Measurements from ENCODE around the gene RBM33. TPM values are rescaled to one million over a fixed set of nuclear protein-coding genes. Genes with fewer than 3 reads are reported as not detected.

The RBM33 gene
- total RNA-seq, 2 experiments from 2014 or later: 69.8 to 74.6 TPM

GRCh38 chr7:155618708-155619633 is 25.5 kb upstream of the RBM33 start:
- Mint-ChIP-seq H3K36me3 (peaks cover 10% of the 10 kb centered on the region), H3K27me3 (no peaks in the 10 kb centered on the region), H3K9me3 (peaks cover 4% of the 10 kb centered on the region), H3K4me1 (no peaks in the 10 kb centered on the region), H3K4me3 (no peak overlapping the region), H3K27ac (peak overlapping the region; percentile 6)
- DNase-seq: no peak

- no peaks in the 10 kb centered on the region for H3K27me3 Mint-ChIP-seq
- H3K4me3 Mint-ChIP-seq: no peak overlapping the region
- no peak overlapping the region for H3K27ac Mint-ChIP-seq
- H3K36me3 Mint-ChIP-seq: peaks cover 8% of the 10 kb centered on the region
- H3K4me1 Mint-ChIP-seq: no peaks in the 10 kb centered on the region
- no peak for DNase-seq
- peaks cover 4% of the 10 kb centered on the region for H3K9me3 Mint-ChIP-seq
These were observed 24.7 kb upstream of the RBM33 start for GRCh38 chr7:155619634-155620271.

GRCh38 chr7:155620497-155620896 is 24.0 kb upstream of the RBM33 start:
- no peak for DNase-seq
- Mint-ChIP-seq H3K9me3 (no peaks in the 10 kb centered on the region), H3K27me3 (no peaks in the 10 kb centered on the region), H3K36me3 (peaks cover 2% of the 10 kb centered on the region), H3K27ac (no peak overlapping the region), H3K4me1 (no peaks in the 10 kb centered on the region), H3K4me3 (no peak overlapping the region)

GRCh38 chr7:155621418-155621980 is 23.0 kb upstream of the RBM33 start:
- Mint-ChIP-seq H3K27me3 (peaks cover under 1% of the 10 kb centered on the region), H3K27ac (no peak overlapping the region)

GRCh38 chr7:155624412-155624811 is 20.0 kb upstream of the RBM33 start:
- Mint-ChIP-seq H3K27me3 (peaks cover 3% of the 10 kb centered on the region), H3K27ac (no peak overlapping the region), H3K4me1 (no peaks in the 10 kb centered on the region), H3K9me3 (peaks cover 7% of the 10 kb centered on the region), H3K36me3 (no peaks in the 10 kb centered on the region), H3K4me3 (no peak overlapping the region)
- DNase-seq: no peak

More at GRCh38 chr7:155621418-155621980, 23.0 kb upstream of the RBM33 start:
- H3K36me3 Mint-ChIP-seq: peaks cover 2% of the 10 kb centered on the region
- no peaks in the 10 kb centered on the region for H3K9me3 Mint-ChIP-seq
- DNase-seq: no peak
- no peaks in the 10 kb centered on the region for H3K4me1 Mint-ChIP-seq
- H3K4me3 Mint-ChIP-seq: no peak overlapping the region

- peaks cover 3% of the 10 kb centered on the region for H3K4me1 Mint-ChIP-seq
These were observed 18.9 kb upstream of the RBM33 start for GRCh38 chr7:155625557-155625956.

GRCh38 chr7:155629171-155629570 is 15.3 kb upstream of the RBM33 start:
- H3K27ac Mint-ChIP-seq: no peak overlapping the region
- peaks cover 3% of the 10 kb centered on the region for H3K4me1 Mint-ChIP-seq
- peaks cover 16% of the 10 kb centered on the region for H3K9me3 Mint-ChIP-seq
- H3K27me3 Mint-ChIP-seq: peaks cover 3% of the 10 kb centered on the region
- no peak for DNase-seq
- peaks cover 1% of the 10 kb centered on the region for H3K36me3 Mint-ChIP-seq
- H3K4me3 Mint-ChIP-seq: no peak overlapping the region

More at GRCh38 chr7:155625557-155625956, 18.9 kb upstream of the RBM33 start:
- Mint-ChIP-seq H3K4me3 (no peak overlapping the region), H3K27me3 (peaks cover 3% of the 10 kb centered on the region), H3K9me3 (peaks cover 15% of the 10 kb centered on the region), H3K36me3 (peaks cover 1% of the 10 kb centered on the region), H3K27ac (no peak overlapping the region)
- DNase-seq: no peak

GRCh38 chr7:155631155-155631554 is 13.3 kb upstream of the RBM33 start:
- Mint-ChIP-seq H3K27me3 (peaks cover 3% of the 10 kb centered on the region), H3K4me1 (peaks cover 3% of the 10 kb centered on the region), H3K4me3 (no peak overlapping the region), H3K36me3 (peaks cover 1% of the 10 kb centered on the region), H3K27ac (no peak overlapping the region), H3K9me3 (peaks cover 17% of the 10 kb centered on the region)
- DNase-seq: no peak

- peaks cover 17% of the 10 kb centered on the region for H3K36me3 Mint-ChIP-seq
- H3K27ac Mint-ChIP-seq: no peak overlapping the region
- no peak for DNase-seq
- H3K9me3 Mint-ChIP-seq: peaks cover 5% of the 10 kb centered on the region
- H3K4me3 Mint-ChIP-seq: no peak overlapping the region
- H3K4me1 Mint-ChIP-seq: no peaks in the 10 kb centered on the region
- H3K27me3 Mint-ChIP-seq: peaks cover 6% of the 10 kb centered on the region
These were observed 8.6 kb upstream of the RBM33 start for GRCh38 chr7:155635817-155636216.

- no peak overlapping the region for H3K27ac Mint-ChIP-seq
These were observed 7.3 kb upstream of the RBM33 start for GRCh38 chr7:155637155-155637554.

GRCh38 chr7:155638366-155638765 is 6.1 kb upstream of the RBM33 start:
- no peak for DNase-seq
- peaks cover under 1% of the 10 kb centered on the region for H3K4me1 Mint-ChIP-seq
- H3K27me3 Mint-ChIP-seq: peaks cover 6% of the 10 kb centered on the region
- no peak overlapping the region for H3K4me3 Mint-ChIP-seq
- H3K36me3 Mint-ChIP-seq: peaks cover 33% of the 10 kb centered on the region
- peaks cover 5% of the 10 kb centered on the region for H3K9me3 Mint-ChIP-seq
- H3K27ac Mint-ChIP-seq: no peak overlapping the region

More at GRCh38 chr7:155637155-155637554, 7.3 kb upstream of the RBM33 start:
- DNase-seq: no peak
- peaks cover 30% of the 10 kb centered on the region for H3K36me3 Mint-ChIP-seq
- H3K9me3 Mint-ChIP-seq: peaks cover 5% of the 10 kb centered on the region
- peaks cover 6% of the 10 kb centered on the region for H3K27me3 Mint-ChIP-seq
- no peaks in the 10 kb centered on the region for H3K4me1 Mint-ChIP-seq
- H3K4me3 Mint-ChIP-seq: no peak overlapping the region

GRCh38 chr7:155639958-155640520 is 4.4 kb upstream of the RBM33 start:
- Mint-ChIP-seq H3K36me3 (peaks cover 38% of the 10 kb centered on the region), H3K9me3 (peaks cover 5% of the 10 kb centered on the region), H3K27ac (no peak overlapping the region), H3K4me1 (peaks cover 5% of the 10 kb centered on the region), H3K4me3 (no peak overlapping the region), H3K27me3 (peaks cover 6% of the 10 kb centered on the region)
- DNase-seq: no peak

- Mint-ChIP-seq H3K9me3 (peaks cover 5% of the 10 kb centered on the region), H3K27me3 (peaks cover 6% of the 10 kb centered on the region), H3K4me3 (no peak overlapping the region), H3K27ac (no peak overlapping the region), H3K4me1 (peaks cover 8% of the 10 kb centered on the region), H3K36me3 (peaks cover 41% of the 10 kb centered on the region)
- no peak for DNase-seq
These were observed 3.8 kb upstream of the RBM33 start for GRCh38 chr7:155640629-155641028.

GRCh38 chr7:155643804-155644177 is 670 bp upstream of the RBM33 start:
- Mint-ChIP-seq H3K27ac (peak overlapping the region; percentile 98), H3K27me3 (no peaks in the 10 kb centered on the region), H3K4me3 (peak overlapping the region; percentile 96)

GRCh38 chr7:155644971-155645509 is 579 bp downstream of the RBM33 start:
- Mint-ChIP-seq H3K4me3 (peak overlapping the region; percentile 96), H3K9me3 (peaks cover 20% of the 10 kb centered on the region), H3K27me3 (no peaks in the 10 kb centered on the region), H3K4me1 (peaks cover 41% of the 10 kb centered on the region), H3K36me3 (peaks cover 69% of the 10 kb centered on the region), H3K27ac (peak overlapping the region; percentile 97)
- peak; percentile 29 for DNase-seq

More at GRCh38 chr7:155643804-155644177, 670 bp upstream of the RBM33 start:
- no peak for DNase-seq
- H3K9me3 Mint-ChIP-seq: peaks cover 11% of the 10 kb centered on the region
- H3K36me3 Mint-ChIP-seq: peaks cover 65% of the 10 kb centered on the region
- H3K4me1 Mint-ChIP-seq: peaks cover 31% of the 10 kb centered on the region
